ENCODE results near the gene PKP3.

- TF ChIP-seq CTCF (IDR thresholded peaks at IDR 0.05; ENCODE audit: low read depth, low read length), result no peak
- no peak for TF ChIP-seq MAX (IDR thresholded peaks at IDR 0.05; ENCODE audit: low read depth, low read length)
- no peak for TF ChIP-seq POLR2A (IDR thresholded peaks at IDR 0.05; ENCODE audit: extremely low read depth, insufficient read length)
- TF ChIP-seq MYC (IDR thresholded peaks at IDR 0.05; ENCODE audit: low read depth, low read length), result no peak
Measured at GRCh38 chr11:420911-421321, 26.9 kb downstream of the PKP3 start.

All from NB4 (cell line).